K562 (cell line): Measurements from ENCODE around the gene P2RX1. TPM values are rescaled to one million over a fixed set of nuclear protein-coding genes. Genes with fewer than 3 reads are reported as not detected.

ENCODE experiments used
- CBX5 ChIP-seq: IDR thresholded peaks from 2 replicates; pipeline ENCODE4 v1.6.1; 2014; ENCODE audit warnings: low read depth, borderline replicate concordance
- ELF4 ChIP-seq: fragments of 450-650 bp; formaldehyde crosslinking; IDR thresholded peaks from 2 replicates; pipeline ENCODE4 v1.4.0; 2022; ENCODE audit warnings: missing genetic modification characterization
- FOSL1 ChIP-seq: fragments of 200-800 bp; sonication (Bioruptor generic); conservative IDR thresholded peaks from 2 replicates; pipeline ENCODE4 v1.6.1; 2016; ENCODE audit warnings: missing genetic modification characterization, missing compliant biosample characterization
- MAFK ChIP-seq: IDR thresholded peaks from 2 replicates; pipeline ENCODE4 v1.6.1; 2011; ENCODE audit warnings: low read length, improper control_type of control experiment
- RNF2 ChIP-seq: sonication (generic); IDR thresholded peaks from 2 replicates; pipeline ENCODE4 v1.6.1; 2016
- SAFB2 ChIP-seq: fragments of 200-400 bp; formaldehyde crosslinking; IDR thresholded peaks from 2 replicates; pipeline ENCODE4 v1.6.1; 2018; ENCODE audit warnings: borderline replicate concordance, low read length, low read depth, moderate library complexity; ENCODE audit not compliant: severe bottlenecking
- SMARCE1 ChIP-seq: fragments of 450-650 bp; IDR thresholded peaks from 2 replicates; pipeline ENCODE4 v1.7.1; 2016; ENCODE audit warnings: mild to moderate bottlenecking
- TEAD1 ChIP-seq, 2 experiments: fragments of 450-650 bp in 1 of 2; sonication (generic) in 1 of 2; formaldehyde crosslinking; IDR thresholded peaks; 2 replicates each; pipeline versions ENCODE4 v1.4.0 to v1.8.0; 2020 to 2022; ENCODE audit warnings: mild to moderate bottlenecking in 2 of 2, missing genetic modification reagents in 1 of 2
- ZFP30 ChIP-seq: fragments of 250-450 bp; sonication (Bioruptor Pico); IDR thresholded peaks from 2 replicates; pipeline ENCODE4 v1.8.0; 2022; ENCODE audit warnings: moderate library complexity, mild to moderate bottlenecking, inconsistent platforms, borderline replicate concordance
- ZNF175 ChIP-seq: fragments of 200-800 bp; sonication (Bioruptor generic); IDR thresholded peaks from 2 replicates; pipeline ENCODE4 v1.6.1; 2016; ENCODE audit warnings: low read depth, mild to moderate bottlenecking, missing genetic modification characterization, missing compliant biosample characterization
- ZNF239 ChIP-seq: fragments of 250-450 bp; sonication (Bioruptor Pico); IDR thresholded peaks from 2 replicates; pipeline ENCODE4 v1.4.0; 2020; ENCODE audit warnings: mild to moderate bottlenecking
- ZNF282 ChIP-seq: sonication (generic); formaldehyde crosslinking; IDR thresholded peaks from 2 replicates; pipeline ENCODE4 v1.8.1; 2023; ENCODE audit warnings: missing genetic modification reagents
- polyA plus RNA-seq, 8 experiments: library from polyadenylated mRNA; depleted of rRNA in 4 of 8; stranded (reverse) in 5 of 8; unstranded in 3 of 8; fragments of >200 nt; fragmentation: Nextera tagmentation in 2 of 8; fragmentation: Illumina TruSeq in 1 of 8; extraction: Ambion mirVana in 2 of 8; extraction: Trizol in 1 of 8; gene quantifications; 2 replicates each; pipeline versions ENCODE4 v1.2.1 to v1.2.3, GENCODE V29; 2011 to 2014; ENCODE audit warnings: inconsistent platforms in 1 of 8, missing spikeins in 1 of 8
- total RNA-seq, 7 experiments: library from RNA; depleted of rRNA in 6 of 7; stranded (reverse); fragments of >200 nt in 6 of 7; fragmentation: Illumina TruSeq in 2 of 7; extraction: Trizol in 2 of 7; gene quantifications; 2 replicates each; pipeline versions ENCODE4 v1.2.1 to v1.2.3, GENCODE V29; 2011 to 2021; ENCODE audit warnings: low replicate concordance in 1 of 7
- TF ChIP-seq, protein P1 (sequence below), 2 experiments: fragments of 450-650 bp in 1 of 2; sonication (generic) in 1 of 2; formaldehyde crosslinking in 1 of 2; IDR thresholded peaks; 2 replicates each; pipeline versions ENCODE4 v1.7.1 to v1.9.0; 2016 to 2022; ENCODE audit warnings: inconsistent platforms in 1 of 2, mild to moderate bottlenecking in 1 of 2, missing genetic modification reagents in 1 of 2
- TF ChIP-seq, protein P2 (sequence below): sonication (generic); formaldehyde crosslinking; IDR thresholded peaks from 2 replicates; pipeline ENCODE4 v1.8.0; 2023; ENCODE audit warnings: mild to moderate bottlenecking, missing genetic modification reagents

The P2RX1 gene
- total and polyA plus RNA-seq, 9 of the 15 experiments (the other 6 are each of a cell fraction or from before 2014, with no cell fraction given), result 0.27 to 20.3 (median 10.3) TPM

DNA sequence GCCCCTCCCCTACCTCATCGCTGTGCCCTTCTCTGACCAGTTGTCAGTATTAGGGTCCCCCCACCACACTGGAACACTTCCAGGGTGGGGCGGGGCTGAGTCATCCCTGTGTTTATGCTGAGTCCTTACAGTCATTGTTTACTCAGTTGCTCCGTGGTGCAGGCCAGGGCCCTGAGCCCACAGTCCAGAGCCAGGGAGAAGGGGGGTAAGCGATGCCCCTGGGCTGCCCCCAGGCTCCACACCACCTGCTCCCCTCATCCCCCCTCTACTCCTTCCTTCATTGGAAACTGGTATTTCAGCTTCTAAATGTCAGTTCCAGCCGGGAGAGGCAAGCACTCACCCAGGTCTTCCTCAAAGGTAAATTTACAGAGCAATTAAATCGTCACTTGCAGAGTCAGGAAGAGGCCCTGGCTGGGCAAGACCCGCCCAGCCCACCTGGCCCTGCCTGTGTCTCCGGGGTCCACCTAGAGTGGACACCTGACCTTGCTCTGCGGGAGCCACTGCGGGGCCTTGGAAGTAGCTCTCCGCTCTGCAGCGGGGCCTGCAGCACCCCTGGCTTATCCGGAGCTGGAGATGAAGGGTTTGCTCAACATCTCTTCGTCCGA, 43.1 kb upstream of the P2RX1 start (continued):
- TF ChIP-seq SMARCE1, result 0 out of 2 replicates have a peak, but pooled peaks have one; percentile 35
- TF ChIP-seq ZNF175 (CRISPR knock-in tag), result no peak
- TF ChIP-seq TEAD1 (CRISPR knock-in tag; IDR thresholded peaks at IDR 0.05), result no peak
- TF ChIP-seq ZNF239, result no peak
- TF ChIP-seq ELF4 (CRISPR knock-in tag), result no peak
- TF ChIP-seq FOSL1, result peak; percentile 82
- TF ChIP-seq, protein P1, sequence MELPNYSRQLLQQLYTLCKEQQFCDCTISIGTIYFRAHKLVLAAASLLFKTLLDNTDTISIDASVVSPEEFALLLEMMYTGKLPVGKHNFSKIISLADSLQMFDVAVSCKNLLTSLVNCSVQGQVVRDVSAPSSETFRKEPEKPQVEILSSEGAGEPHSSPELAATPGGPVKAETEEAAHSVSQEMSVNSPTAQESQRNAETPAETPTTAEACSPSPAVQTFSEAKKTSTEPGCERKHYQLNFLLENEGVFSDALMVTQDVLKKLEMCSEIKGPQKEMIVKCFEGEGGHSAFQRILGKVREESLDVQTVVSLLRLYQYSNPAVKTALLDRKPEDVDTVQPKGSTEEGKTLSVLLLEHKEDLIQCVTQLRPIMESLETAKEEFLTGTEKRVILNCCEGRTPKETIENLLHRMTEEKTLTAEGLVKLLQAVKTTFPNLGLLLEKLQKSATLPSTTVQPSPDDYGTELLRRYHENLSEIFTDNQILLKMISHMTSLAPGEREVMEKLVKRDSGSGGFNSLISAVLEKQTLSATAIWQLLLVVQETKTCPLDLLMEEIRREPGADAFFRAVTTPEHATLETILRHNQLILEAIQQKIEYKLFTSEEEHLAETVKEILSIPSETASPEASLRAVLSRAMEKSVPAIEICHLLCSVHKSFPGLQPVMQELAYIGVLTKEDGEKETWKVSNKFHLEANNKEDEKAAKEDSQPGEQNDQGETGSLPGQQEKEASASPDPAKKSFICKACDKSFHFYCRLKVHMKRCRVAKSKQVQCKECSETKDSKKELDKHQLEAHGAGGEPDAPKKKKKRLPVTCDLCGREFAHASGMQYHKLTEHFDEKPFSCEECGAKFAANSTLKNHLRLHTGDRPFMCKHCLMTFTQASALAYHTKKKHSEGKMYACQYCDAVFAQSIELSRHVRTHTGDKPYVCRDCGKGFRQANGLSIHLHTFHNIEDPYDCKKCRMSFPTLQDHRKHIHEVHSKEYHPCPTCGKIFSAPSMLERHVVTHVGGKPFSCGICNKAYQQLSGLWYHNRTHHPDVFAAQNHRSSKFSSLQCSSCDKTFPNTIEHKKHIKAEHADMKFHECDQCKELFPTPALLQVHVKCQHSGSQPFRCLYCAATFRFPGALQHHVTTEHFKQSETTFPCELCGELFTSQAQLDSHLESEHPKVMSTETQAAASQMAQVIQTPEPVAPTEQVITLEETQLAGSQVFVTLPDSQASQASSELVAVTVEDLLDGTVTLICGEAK (IDR thresholded peaks at IDR 0.05), result no peak
- TF ChIP-seq, protein P1 (CRISPR knock-in tag; IDR thresholded peaks at IDR 0.05), result no peak
- peak; percentile 17; the same call in 1 of the 2 replicates for TF ChIP-seq MAFK
- no peak for TF ChIP-seq ZFP30 (CRISPR knock-in tag)
- no peak for TF ChIP-seq ZNF282
- TF ChIP-seq, protein P2, sequence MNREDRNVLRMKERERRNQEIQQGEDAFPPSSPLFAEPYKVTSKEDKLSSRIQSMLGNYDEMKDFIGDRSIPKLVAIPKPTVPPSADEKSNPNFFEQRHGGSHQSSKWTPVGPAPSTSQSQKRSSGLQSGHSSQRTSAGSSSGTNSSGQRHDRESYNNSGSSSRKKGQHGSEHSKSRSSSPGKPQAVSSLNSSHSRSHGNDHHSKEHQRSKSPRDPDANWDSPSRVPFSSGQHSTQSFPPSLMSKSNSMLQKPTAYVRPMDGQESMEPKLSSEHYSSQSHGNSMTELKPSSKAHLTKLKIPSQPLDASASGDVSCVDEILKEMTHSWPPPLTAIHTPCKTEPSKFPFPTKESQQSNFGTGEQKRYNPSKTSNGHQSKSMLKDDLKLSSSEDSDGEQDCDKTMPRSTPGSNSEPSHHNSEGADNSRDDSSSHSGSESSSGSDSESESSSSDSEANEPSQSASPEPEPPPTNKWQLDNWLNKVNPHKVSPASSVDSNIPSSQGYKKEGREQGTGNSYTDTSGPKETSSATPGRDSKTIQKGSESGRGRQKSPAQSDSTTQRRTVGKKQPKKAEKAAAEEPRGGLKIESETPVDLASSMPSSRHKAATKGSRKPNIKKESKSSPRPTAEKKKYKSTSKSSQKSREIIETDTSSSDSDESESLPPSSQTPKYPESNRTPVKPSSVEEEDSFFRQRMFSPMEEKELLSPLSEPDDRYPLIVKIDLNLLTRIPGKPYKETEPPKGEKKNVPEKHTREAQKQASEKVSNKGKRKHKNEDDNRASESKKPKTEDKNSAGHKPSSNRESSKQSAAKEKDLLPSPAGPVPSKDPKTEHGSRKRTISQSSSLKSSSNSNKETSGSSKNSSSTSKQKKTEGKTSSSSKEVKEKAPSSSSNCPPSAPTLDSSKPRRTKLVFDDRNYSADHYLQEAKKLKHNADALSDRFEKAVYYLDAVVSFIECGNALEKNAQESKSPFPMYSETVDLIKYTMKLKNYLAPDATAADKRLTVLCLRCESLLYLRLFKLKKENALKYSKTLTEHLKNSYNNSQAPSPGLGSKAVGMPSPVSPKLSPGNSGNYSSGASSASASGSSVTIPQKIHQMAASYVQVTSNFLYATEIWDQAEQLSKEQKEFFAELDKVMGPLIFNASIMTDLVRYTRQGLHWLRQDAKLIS (CRISPR knock-in tag), result no peak
- TF ChIP-seq CBX5, result no peak
- no peak for TF ChIP-seq SAFB2
- TF ChIP-seq RNF2, result no peak
